NCI-H524 (cell line): Measurements from ENCODE around the gene ACOX3.

Experiments used
- DNase-seq, 2 experiments: peaks; one replicate each; lab custom pipeline; 2025; lab: John Stamatoyannopoulos, UW

ACOX3 gene

GRCh38 chr4:8319731-8320385, 120.7 kb downstream of the ACOX3 start:
- DNase-seq = no peak

- no peak for DNase-seq
Observed at GRCh38 chr4:8319061-8319460, 121.5 kb downstream of the ACOX3 start.

- DNase-seq = no peak
Observed at GRCh38 chr4:8318509-8318908, 122.0 kb downstream of the ACOX3 start.

- no peak for DNase-seq
Observed at GRCh38 chr4:8317474-8317873, 123.0 kb downstream of the ACOX3 start.

- DNase-seq = no peak
Observed at GRCh38 chr4:8316911-8317351, 123.6 kb downstream of the ACOX3 start.
